K562 (cell line): ENCODE data around the gene SRC. TPM values are rescaled to one million over a fixed set of nuclear protein-coding genes. Genes with fewer than 3 reads are reported as not detected.

Source experiments
- ATAC-seq: fragments of 200-7000 bp; cut with Tn5 transposase; 3 replicates; pipeline ENCODE4 v1.9.1; 2020; ENCODE audit warnings: moderate library complexity
- BruUV-seq: library from RNA; stranded (reverse); fragments of 400-500 nt; replicated peaks from 2 replicates; lab custom pipeline; 2021; lab: Mats Ljungman, UMichigan
- CTCF ChIA-PET: fragments of 300-600 bp; formaldehyde crosslinking; extraction: SDS; loops from one replicate; lab custom pipeline; 2021; ENCODE audit warnings: low intra/inter-chr PET ratio; lab: Yijun Ruan, JAX
- POLR2A ChIA-PET: fragments of 300-600, 350-650 bp; sonication (Branson Sonifier 250); formaldehyde crosslinking; extraction: SDS; loops from one replicate; lab custom pipeline; 2021; ENCODE audit warnings: antibody characterized with exemption, inconsistent platforms; lab: Yijun Ruan, JAX
- DNase-seq, 4 experiments: peaks; one replicate each; pipeline versions ENCODE4 v3.0.0 to v3.0.0-alpha.2; 2011 to 2018; ENCODE audit warnings: low spot score in 3 of 4, mixed read lengths in 3 of 4; ENCODE audit errors: extremely low read depth in 1 of 4
- FAIRE-seq: peaks from 2 replicates; lab custom pipeline; 2011; peaks lifted over from hg19 to GRCh38; lab: Jason Lieb, UNC
- H2AFZ ChIP-seq: 2 replicates; pipeline ENCODE4 v1.6.0; 2011; ENCODE audit warnings: low read depth, low read length, control low read depth, inconsistent platforms
- H3K27ac ChIP-seq: fragments of 200-600 bp; 3 replicates; pipeline ENCODE4 v1.8.0; 2011; ENCODE audit warnings: low read depth, mild to moderate bottlenecking, control low read depth, inconsistent platforms, low read length, moderate library complexity, mixed read lengths; ENCODE audit errors: extremely low read depth
- H3K27me3 ChIP-seq, 2 experiments: fragments of 300-600 bp in 1 of 2; 2 replicates in 1 of 2; 3 replicates in 1 of 2; pipeline versions ENCODE4 v1.6.0 to v1.8.0; 2011; ENCODE audit warnings: inconsistent platforms in 2 of 2, low read length in 2 of 2, mild to moderate bottlenecking in 1 of 2, mixed read lengths in 1 of 2, moderate library complexity in 1 of 2; ENCODE audit not compliant: control insufficient read depth in 2 of 2, insufficient read depth in 2 of 2
- H3K36me3 ChIP-seq: fragments of 300-600 bp; 3 replicates; pipeline ENCODE4 v1.8.0; 2011; ENCODE audit warnings: mild to moderate bottlenecking, low read length, inconsistent platforms; ENCODE audit not compliant: control insufficient read depth, insufficient read depth
- H3K4me1 ChIP-seq, 2 experiments: fragments of 200-600 bp in 1 of 2; replicated peaks in 1 of 2; 2 replicates in 1 of 2; 3 replicates in 1 of 2; pipeline versions ENCODE4 v1.5.1 to v1.8.0; 2011; ENCODE audit warnings: inconsistent platforms in 2 of 2, low read length in 2 of 2, mild to moderate bottlenecking in 1 of 2, mixed read lengths in 1 of 2, moderate library complexity in 1 of 2; ENCODE audit not compliant: control insufficient read depth in 2 of 2, insufficient read depth in 2 of 2
- H3K4me2 ChIP-seq: 2 replicates; pipeline ENCODE4 v1.6.1; 2011; ENCODE audit warnings: low read length, control low read depth, inconsistent platforms, mixed read lengths; ENCODE audit not compliant: insufficient read depth
- H3K4me3 ChIP-seq: fragments of 200-600 bp; sonication (generic), shearing (Covaris generic); 2 replicates; pipeline ENCODE4 v1.5.1; 2016; ENCODE audit warnings: control low read depth, inconsistent platforms
- H3K79me2 ChIP-seq: fragments of 200-600 bp; 3 replicates; pipeline ENCODE4 v1.8.0; 2011; ENCODE audit warnings: low read length, inconsistent platforms; ENCODE audit not compliant: control insufficient read depth, insufficient read depth
- H3K9ac ChIP-seq, 2 experiments: 2 replicates each; pipeline versions ENCODE4 v1.6.0 to v1.6.1; 2011; ENCODE audit warnings: low read depth in 2 of 2, low read length in 2 of 2, control low read depth in 1 of 2, inconsistent platforms in 1 of 2, mild to moderate bottlenecking in 1 of 2, mixed read lengths in 1 of 2; ENCODE audit not compliant: insufficient read depth in 1 of 2
- H3K9me1 ChIP-seq: one replicate; pipeline ENCODE4 v1.6.0; 2011; ENCODE audit warnings: inconsistent platforms, mild to moderate bottlenecking, low read length, moderate library complexity; ENCODE audit not compliant: control insufficient read depth, insufficient read depth
- H3K9me3 ChIP-seq: replicated peaks from 2 replicates; pipeline ENCODE4 v1.5.1; 2011; ENCODE audit warnings: low read depth, low read length, inconsistent platforms; ENCODE audit not compliant: control insufficient read depth, insufficient read depth
- H4K20me1 ChIP-seq: replicated peaks from 2 replicates; pipeline ENCODE4 v1.6.1; 2011; ENCODE audit warnings: low read length, inconsistent platforms, mixed read lengths; ENCODE audit not compliant: control insufficient read depth, insufficient read depth
- DIDO1 ChIP-seq: fragments of 450-650 bp; IDR thresholded peaks from 2 replicates; pipeline ENCODE4 v1.6.1; 2016; ENCODE audit warnings: low read depth, missing biosample characterization, missing genetic modification characterization
- HLTF ChIP-seq: fragments of 450-650 bp; IDR thresholded peaks from 2 replicates; pipeline ENCODE4 v1.6.1; 2016
- HMBOX1 ChIP-seq: sonication (generic); IDR thresholded peaks from 2 replicates; pipeline ENCODE4 v1.6.1; 2016
- MIER1 ChIP-seq: fragments of 450-650 bp; IDR thresholded peaks from 2 replicates; pipeline ENCODE4 v1.6.1; 2016; ENCODE audit warnings: antibody characterized with exemption, mild to moderate bottlenecking, low read depth
- WGBS: fragments of 100-300 bp; shearing (Covaris generic); methylation state at CpG from one replicate; pipeline ENCODE4 v1.1.6; 2016; ENCODE audit warnings: low coverage, mixed read lengths; ENCODE audit not compliant: insufficient coverage; ENCODE audit errors: missing lambda C conversion rate; 5-methylcytosine and 5-hydroxymethylcytosine counted together
- in situ Hi-C: fragments of 300-500 bp; cut with MboI; formaldehyde crosslinking; loops from 4 replicates; pipeline ENCODE4 v1.15.0; 2018; ENCODE audit warnings: inconsistent platforms, mixed read lengths
- intact Hi-C: fragments of 100-400 bp; cut with micrococcal nuclease; formaldehyde crosslinking; loops from 2 replicates; pipeline ENCODE4 v1.14.2; 2022
- polyA plus RNA-seq, 8 experiments: library from polyadenylated mRNA; depleted of rRNA in 4 of 8; stranded (reverse) in 5 of 8; unstranded in 3 of 8; fragments of >200 nt; fragmentation: Nextera tagmentation in 2 of 8; fragmentation: Illumina TruSeq in 1 of 8; extraction: Ambion mirVana in 2 of 8; extraction: Trizol in 1 of 8; gene quantifications; 2 replicates each; pipeline versions ENCODE4 v1.2.1 to v1.2.3, GENCODE V29; 2011 to 2014; ENCODE audit warnings: inconsistent platforms in 1 of 8, missing spikeins in 1 of 8
- total RNA-seq, 7 experiments: library from RNA; depleted of rRNA in 6 of 7; stranded (reverse); fragments of >200 nt in 6 of 7; fragmentation: Illumina TruSeq in 2 of 7; extraction: Trizol in 2 of 7; gene quantifications; 2 replicates each; pipeline versions ENCODE4 v1.2.1 to v1.2.3, GENCODE V29; 2011 to 2021; ENCODE audit warnings: low replicate concordance in 1 of 7

Gene SRC
- total and polyA plus RNA-seq, 9 of the 15 experiments (the other 6 are each of a cell fraction or from before 2014, with no cell fraction given) = 0.06 to 8.5 (median 3.1) TPM

- POLR2A ChIA-PET = interaction anchor here (0.6 kb wide), 1 partner anchor 29 kb away, joined by 3 read pairs; no protein-coding TSS in a partner anchor
- Histone ChIP-seq H3K27ac (no peak overlapping the region), H3K27me3 (peaks cover 75 to 93% of the 10 kb centered on the region in 2 experiments), H4K20me1 (peaks cover 19% of the 10 kb centered on the region; the same call in 1 of the 2 replicates), H3K36me3 (no peaks in the 10 kb centered on the region), H3K9me3 (peaks cover 5% of the 10 kb centered on the region; the same call in 1 of the 2 replicates), H3K4me3 (no peak overlapping the region), H3K79me2 (no peaks in the 10 kb centered on the region), H3K9me1 (no peaks in the 10 kb centered on the region), H3K4me2 (no peak overlapping the region), H3K4me1 (peaks cover 0 to 4% of the 10 kb centered on the region in 2 experiments; a peak in 2 of 5 replicates), H2AFZ (no peak overlapping the region), H3K9ac (no peak overlapping the region)
- intact Hi-C loops (no loop called here), in situ Hi-C loops (no loop called here)
- 2% methylated on average over 14 of the region's 22 CpGs for WGBS
- FAIRE-seq (no peak), DNase-seq (no peak), ATAC-seq (no peak)
- CTCF ChIA-PET = no interaction called here
- TF ChIP-seq HMBOX1 (no peak), MIER1 (no peak), HLTF (no peak), DIDO1 (tag) (no peak)
- no TSS peak for BruUV-seq
Measured at GRCh38 chr20:37417617-37418467, 71.9 kb downstream of the SRC start.
